ENCODE data around the gene TSPO. TPM values are rescaled to one million over a fixed set of nuclear protein-coding genes. Genes with fewer than 3 reads are reported as not detected.

Gene TSPO
- total RNA-seq, 1 donor from 2014 or later, result 38.9 TPM

- DNase-seq (ENCODE audit: low spot score), result no peak
- TF ChIP-seq, protein P1, sequence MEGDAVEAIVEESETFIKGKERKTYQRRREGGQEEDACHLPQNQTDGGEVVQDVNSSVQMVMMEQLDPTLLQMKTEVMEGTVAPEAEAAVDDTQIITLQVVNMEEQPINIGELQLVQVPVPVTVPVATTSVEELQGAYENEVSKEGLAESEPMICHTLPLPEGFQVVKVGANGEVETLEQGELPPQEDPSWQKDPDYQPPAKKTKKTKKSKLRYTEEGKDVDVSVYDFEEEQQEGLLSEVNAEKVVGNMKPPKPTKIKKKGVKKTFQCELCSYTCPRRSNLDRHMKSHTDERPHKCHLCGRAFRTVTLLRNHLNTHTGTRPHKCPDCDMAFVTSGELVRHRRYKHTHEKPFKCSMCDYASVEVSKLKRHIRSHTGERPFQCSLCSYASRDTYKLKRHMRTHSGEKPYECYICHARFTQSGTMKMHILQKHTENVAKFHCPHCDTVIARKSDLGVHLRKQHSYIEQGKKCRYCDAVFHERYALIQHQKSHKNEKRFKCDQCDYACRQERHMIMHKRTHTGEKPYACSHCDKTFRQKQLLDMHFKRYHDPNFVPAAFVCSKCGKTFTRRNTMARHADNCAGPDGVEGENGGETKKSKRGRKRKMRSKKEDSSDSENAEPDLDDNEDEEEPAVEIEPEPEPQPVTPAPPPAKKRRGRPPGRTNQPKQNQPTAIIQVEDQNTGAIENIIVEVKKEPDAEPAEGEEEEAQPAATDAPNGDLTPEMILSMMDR (IDR thresholded peaks at IDR 0.05; ENCODE audit: unreplicated experiment), result no peak
- Mint-ChIP-seq H3K36me3 (ENCODE audit: low read depth, unreplicated experiment) (peaks cover 6% of the 10 kb centered on the region), H3K4me1 (ENCODE audit: unreplicated experiment) (peaks cover 4% of the 10 kb centered on the region), H3K27ac (ENCODE audit: unreplicated experiment) (peak overlapping the region; percentile 18), H3K9me3 (ENCODE audit: unreplicated experiment) (no peaks in the 10 kb centered on the region), H3K4me3 (ENCODE audit: unreplicated experiment) (no peak overlapping the region), H3K27me3 (ENCODE audit: unreplicated experiment) (peaks cover 5% of the 10 kb centered on the region)
These were observed 46.8 kb downstream of the TSPO start for GRCh38 chr22:43198126-43198525.

DNA sequence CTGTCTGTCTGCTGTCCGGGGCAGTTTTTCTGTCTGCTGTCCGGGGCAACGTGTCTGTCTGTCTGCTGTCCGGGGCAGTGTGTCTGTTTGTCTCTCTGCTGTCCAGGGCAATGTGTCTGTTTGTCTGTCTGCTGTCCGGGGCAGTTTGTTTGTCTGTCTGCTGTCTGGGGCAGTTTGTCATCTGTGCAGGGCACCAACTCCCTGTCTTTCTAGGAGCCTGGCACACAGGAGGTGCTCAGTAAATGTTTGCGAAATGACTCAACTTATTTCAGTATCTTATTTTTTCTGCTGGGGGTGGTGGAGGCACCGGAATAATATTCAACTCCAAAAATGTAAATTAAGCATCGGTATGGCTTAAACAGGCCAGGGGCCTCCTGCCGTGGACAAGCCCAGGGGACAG lies 47.6 kb downstream of the TSPO start:
- DNase-seq (ENCODE audit: low spot score), result no peak
- TF ChIP-seq, protein P1 (IDR thresholded peaks at IDR 0.05; ENCODE audit: unreplicated experiment), result no peak
- Mint-ChIP-seq H3K4me1 (ENCODE audit: unreplicated experiment) (peaks cover 4% of the 10 kb centered on the region), H3K36me3 (ENCODE audit: low read depth, unreplicated experiment) (peaks cover 6% of the 10 kb centered on the region), H3K9me3 (ENCODE audit: unreplicated experiment) (no peaks in the 10 kb centered on the region), H3K27ac (ENCODE audit: unreplicated experiment) (no peak overlapping the region), H3K27me3 (ENCODE audit: unreplicated experiment) (peaks cover 5% of the 10 kb centered on the region), H3K4me3 (ENCODE audit: unreplicated experiment) (peak overlapping the region; percentile 52)

GRCh38 chr22:43199541-43199940 lies 48.2 kb downstream of the TSPO start:
- H3K27me3 Mint-ChIP-seq (ENCODE audit: unreplicated experiment), result peaks cover 5% of the 10 kb centered on the region
- no peak overlapping the region for H3K4me3 Mint-ChIP-seq (ENCODE audit: unreplicated experiment)
- TF ChIP-seq, protein P1 (IDR thresholded peaks at IDR 0.05; ENCODE audit: unreplicated experiment), result no peak
- H3K36me3 Mint-ChIP-seq (ENCODE audit: low read depth, unreplicated experiment), result peaks cover 6% of the 10 kb centered on the region
- DNase-seq (ENCODE audit: low spot score), result no peak
- H3K27ac Mint-ChIP-seq (ENCODE audit: unreplicated experiment), result no peak overlapping the region
- H3K9me3 Mint-ChIP-seq (ENCODE audit: unreplicated experiment), result no peaks in the 10 kb centered on the region
- H3K4me1 Mint-ChIP-seq (ENCODE audit: unreplicated experiment), result peaks cover 4% of the 10 kb centered on the region

- H3K36me3 Mint-ChIP-seq (ENCODE audit: low read depth, unreplicated experiment), result peaks cover 6% of the 10 kb centered on the region
- DNase-seq (ENCODE audit: low spot score), result no peak
- H3K27ac Mint-ChIP-seq (ENCODE audit: unreplicated experiment), result peak overlapping the region; percentile 48
- H3K27me3 Mint-ChIP-seq (ENCODE audit: unreplicated experiment), result peaks cover 5% of the 10 kb centered on the region
- no peaks in the 10 kb centered on the region for H3K9me3 Mint-ChIP-seq (ENCODE audit: unreplicated experiment)
- H3K4me3 Mint-ChIP-seq (ENCODE audit: unreplicated experiment), result no peak overlapping the region
- peaks cover 4% of the 10 kb centered on the region for H3K4me1 Mint-ChIP-seq (ENCODE audit: unreplicated experiment)
- TF ChIP-seq, protein P1 (IDR thresholded peaks at IDR 0.05; ENCODE audit: unreplicated experiment), result no peak
These were observed 48.7 kb downstream of the TSPO start for GRCh38 chr22:43200031-43200430.

DNA sequence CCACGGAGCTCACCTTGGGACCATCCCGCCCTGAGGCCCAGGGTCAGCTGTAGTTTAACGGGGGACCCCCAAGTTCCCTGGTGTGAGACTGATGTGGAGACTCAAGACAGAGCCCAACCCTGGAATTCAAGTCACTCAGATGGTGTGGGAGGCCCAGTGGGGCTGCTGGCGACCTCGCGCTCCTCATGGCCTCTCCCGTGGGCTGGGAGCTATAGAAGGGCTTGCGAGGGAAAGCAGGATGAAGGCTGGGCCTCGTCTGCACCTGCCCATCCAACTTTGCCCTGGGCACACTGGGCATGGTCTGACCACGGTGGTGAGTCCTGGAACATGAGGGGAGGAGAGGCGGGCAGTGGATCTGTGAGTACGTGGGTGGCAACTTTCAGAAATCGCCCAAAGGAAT lies 49.2 kb downstream of the TSPO start:
- TF ChIP-seq, protein P1 (IDR thresholded peaks at IDR 0.05; ENCODE audit: unreplicated experiment), result no peak
- Mint-ChIP-seq H3K4me1 (ENCODE audit: unreplicated experiment) (peaks cover 4% of the 10 kb centered on the region), H3K27me3 (ENCODE audit: unreplicated experiment) (peaks cover 5% of the 10 kb centered on the region), H3K4me3 (ENCODE audit: unreplicated experiment) (no peak overlapping the region), H3K27ac (ENCODE audit: unreplicated experiment) (peak overlapping the region; percentile 48), H3K9me3 (ENCODE audit: unreplicated experiment) (no peaks in the 10 kb centered on the region), H3K36me3 (ENCODE audit: low read depth, unreplicated experiment) (peaks cover 6% of the 10 kb centered on the region)
- no peak for DNase-seq (ENCODE audit: low spot score)

Data from endothelial cell (in vitro differentiated cells).